Measurements from ENCODE around the gene CCDC149. TPM values are rescaled to one million over a fixed set of nuclear protein-coding genes. Genes with fewer than 3 reads are reported as not detected.

Gene CCDC149
- total and polyA plus RNA-seq, 7 donors, result 2.1 to 10.8 (median 7.8) TPM

- H3K4me3 ChIP-seq, result no peak overlapping the region
- DNase-seq, result no peak
- H3K9me3 ChIP-seq, result no peaks in the 10 kb centered on the region
- WGBS, 3 donors, result 96 to 97% (median 96%) methylated on average over 6 of the region's 6 CpGs
- no peak for ATAC-seq
- no peak for TF ChIP-seq CTCF (IDR thresholded peaks at IDR 0.05)
- no peaks in the 10 kb centered on the region for H3K4me1 ChIP-seq
- intact Hi-C loops (cut with DNase I), result no loop called here
- H3K36me3 ChIP-seq (ENCODE audit: insufficient read depth in 1 of 2, low read depth in 1 of 2), result no peaks in the 10 kb centered on the region
- no peak overlapping the region for H3K27ac ChIP-seq
- H3K27me3 ChIP-seq (ENCODE audit: insufficient read depth in 3 of 3, low read length in 2 of 3), result no peaks in the 10 kb centered on the region
Measured at GRCh38 chr4:24772952-24773351, 139.9 kb downstream of the CCDC149 start.

DNA sequence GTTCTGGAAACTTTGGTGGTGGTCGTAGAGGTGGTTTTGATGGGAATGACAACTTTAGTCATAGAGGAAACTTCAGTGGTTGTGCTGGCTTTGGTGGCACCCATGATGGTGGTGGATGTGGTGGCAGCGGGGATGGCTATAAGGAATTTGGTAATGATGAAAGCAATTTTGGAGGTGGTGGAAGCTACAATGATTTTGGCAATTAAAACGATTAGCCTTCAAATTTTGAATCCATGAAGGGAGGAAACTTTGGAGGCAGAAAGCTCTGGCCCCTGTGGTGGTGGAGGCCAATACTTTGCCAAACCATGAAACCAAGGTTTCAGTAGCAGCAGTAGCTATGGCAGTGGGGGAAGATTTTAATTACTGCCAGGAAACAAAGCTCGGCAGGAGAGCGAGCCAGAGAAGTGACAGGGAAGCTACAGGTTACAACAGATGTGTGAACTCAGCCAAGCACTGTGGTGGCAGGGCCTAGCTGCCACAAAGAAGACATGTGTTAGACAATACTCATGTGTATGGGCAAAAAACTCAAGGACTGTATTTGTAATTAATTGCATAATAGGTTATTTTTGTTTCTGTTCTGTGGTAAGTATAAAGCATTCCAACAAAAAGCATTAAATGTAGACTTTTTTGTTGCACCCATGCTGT is 140.7 kb downstream of the CCDC149 start:
- no peak overlapping the region for H3K27ac ChIP-seq
- no peaks in the 10 kb centered on the region for H3K4me1 ChIP-seq
- peak; percentile 47 to 62 (median 49) for ATAC-seq
- H3K4me3 ChIP-seq, result no peak overlapping the region
- H3K27me3 ChIP-seq (ENCODE audit: insufficient read depth in 3 of 3, low read length in 2 of 3), result no peaks in the 10 kb centered on the region
- H3K36me3 ChIP-seq (ENCODE audit: insufficient read depth in 1 of 2, low read depth in 1 of 2), result no peaks in the 10 kb centered on the region
- WGBS, 3 donors, result 63 to 65% (median 63%) methylated on average over 5 of the region's 5 CpGs
- TF ChIP-seq CTCF (IDR thresholded peaks at IDR 0.05), result no peak
- DNase-seq, result no peak
- intact Hi-C loops (cut with DNase I), result no loop called here
- no peaks in the 10 kb centered on the region for H3K9me3 ChIP-seq

GRCh38 chr4:24771241-24771640 is 141.6 kb downstream of the CCDC149 start:
- TF ChIP-seq CTCF (IDR thresholded peaks at IDR 0.05), result no peak
- WGBS, 3 donors, result 59 to 80% (median 60%) methylated on average over 4 of the region's 4 CpGs

DNA sequence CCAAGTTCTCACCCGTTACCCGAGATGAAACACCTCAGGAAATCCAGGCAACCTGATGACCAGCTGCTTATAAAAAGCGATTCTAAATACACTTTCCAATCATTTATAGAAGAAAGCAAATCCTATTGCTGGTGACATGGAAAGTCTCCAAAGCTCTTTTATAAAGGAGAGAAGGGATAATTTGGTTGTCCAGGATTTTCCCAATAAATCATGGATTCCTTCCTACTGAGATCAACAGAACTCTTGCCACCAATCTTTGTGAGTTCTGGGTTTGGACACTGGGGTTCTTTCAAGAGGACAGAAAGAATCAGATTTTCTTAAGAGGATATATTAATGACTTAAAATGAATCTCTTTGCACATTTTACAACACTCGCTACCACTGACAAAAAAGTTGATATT is 142.2 kb downstream of the CCDC149 start:
- no peak for ATAC-seq
- no peaks in the 10 kb centered on the region for H3K9me3 ChIP-seq
- intact Hi-C loops (cut with DNase I), result no loop called here

More at GRCh38 chr4:24771241-24771640, 141.6 kb downstream of the CCDC149 start:
- no peak for ATAC-seq
- no peaks in the 10 kb centered on the region for H3K4me1 ChIP-seq
- no peak overlapping the region for H3K27ac ChIP-seq
- no peaks in the 10 kb centered on the region for H3K9me3 ChIP-seq
- no peak overlapping the region for H3K4me3 ChIP-seq
- H3K36me3 ChIP-seq (ENCODE audit: insufficient read depth in 1 of 2, low read depth in 1 of 2), result no peaks in the 10 kb centered on the region
- DNase-seq, result no peak
- intact Hi-C loops (cut with DNase I), result no loop called here
- no peaks in the 10 kb centered on the region for H3K27me3 ChIP-seq (ENCODE audit: insufficient read depth in 3 of 3, low read length in 2 of 3)

More for the DNA sequence above, 142.2 kb downstream of the CCDC149 start:
- WGBS, 3 donors, result 70 to 88% (median 76%) methylated on average over 4 of the region's 4 CpGs
- no peaks in the 10 kb centered on the region for H3K27me3 ChIP-seq (ENCODE audit: insufficient read depth in 3 of 3, low read length in 2 of 3)
- H3K4me3 ChIP-seq, result no peak overlapping the region
- peaks cover 4% of the 10 kb centered on the region for H3K4me1 ChIP-seq
- no peak for DNase-seq
- TF ChIP-seq CTCF (IDR thresholded peaks at IDR 0.05), result no peak
- no peaks in the 10 kb centered on the region for H3K36me3 ChIP-seq (ENCODE audit: insufficient read depth in 1 of 2, low read depth in 1 of 2)
- H3K27ac ChIP-seq, result no peak overlapping the region

All from psoas muscle (tissue), 8 donors.